K562 treated with DMSO at 1 percent for 12 hours (cell line): ENCODE results near the gene MYO10. TPM values are rescaled to one million over a fixed set of nuclear protein-coding genes. Genes with fewer than 3 reads are reported as not detected.

Source experiments
- total RNA-seq: library from RNA; unstranded; fragments of 300-600 nt; gene quantifications from 2 replicates; pipeline ENCODE4 v1.2.3, GENCODE V29; 2022; ENCODE audit not compliant: insufficient read depth

The MYO10 gene
- total RNA-seq: 0.47 TPM in 1 of 2 replicates, not detected in the other

GRCh38 chr5:16936150-16936988, at the start of gene MYO10:
Gene MYO10 (minus strand): TSS chr5:16936288. CDS start chr5:16935808, 480 bp downstream.

GRCh38 chr5:16616536-16617273, 319.4 kb downstream of the MYO10 start, which contains the start of gene RETREG1:
Gene RETREG1 (minus strand): TSS chr5:16616997. CDS start chr5:16616971, 26 bp downstream.

